Muscle layer of colon (tissue), 2 donors: ENCODE data around the gene PRKG1.

Experiments used
- H3K27ac ChIP-seq: one replicate; pipeline ENCODE4 v1.7.0; 2013; ENCODE audit warnings: low read depth, mild to moderate bottlenecking, low read length, moderate library complexity
- H3K27me3 ChIP-seq, 2 donors: one replicate each; pipeline ENCODE4 v1.7.0; 2013; ENCODE audit warnings: low read length in 2 of 2, mild to moderate bottlenecking in 2 of 2; ENCODE audit not compliant: insufficient read depth in 2 of 2, control insufficient read depth in 1 of 2
- H3K36me3 ChIP-seq: one replicate; pipeline ENCODE4 v1.7.0; 2013; ENCODE audit warnings: mild to moderate bottlenecking, low read length; ENCODE audit not compliant: insufficient read depth
- H3K4me1 ChIP-seq: one replicate; pipeline ENCODE4 v1.7.0; 2013; ENCODE audit warnings: mild to moderate bottlenecking, low read length; ENCODE audit not compliant: insufficient read depth
- H3K4me3 ChIP-seq, 2 donors: one replicate each; pipeline ENCODE4 v1.7.0; 2013; ENCODE audit warnings: low read length in 2 of 2, low read depth in 1 of 2, mild to moderate bottlenecking in 1 of 2, moderate library complexity in 1 of 2
- H3K9ac ChIP-seq: one replicate; pipeline ENCODE4 v1.7.0; 2013; ENCODE audit warnings: low read length
- H3K9me3 ChIP-seq: one replicate; pipeline ENCODE4 v1.7.0; 2013; ENCODE audit warnings: mild to moderate bottlenecking, low read length
- donor health status: abdominal sarcoma.
- donor health status: Adenocarcinoma of cecum.

The PRKG1 gene

GRCh38 chr10:51057925-51058324 is 16.4 kb upstream of the PRKG1 start:
- Histone ChIP-seq H3K4me3 (no peak overlapping the region), H3K27ac (no peak overlapping the region), H3K4me1 (no peaks in the 10 kb centered on the region), H3K9me3 (no peaks in the 10 kb centered on the region), H3K9ac (no peak overlapping the region), H3K36me3 (no peaks in the 10 kb centered on the region), H3K27me3 (no peaks in the 10 kb centered on the region)

- Histone ChIP-seq H3K4me1 (no peaks in the 10 kb centered on the region), H3K9me3 (no peaks in the 10 kb centered on the region), H3K4me3 (no peak overlapping the region), H3K27ac (no peak overlapping the region), H3K27me3 (no peaks in the 10 kb centered on the region), H3K36me3 (no peaks in the 10 kb centered on the region), H3K9ac (no peak overlapping the region)
These were observed 11.1 kb upstream of the PRKG1 start for GRCh38 chr10:51063166-51063565.

- Histone ChIP-seq H3K9ac (no peak overlapping the region), H3K27me3 (no peaks in the 10 kb centered on the region), H3K4me3 (no peak overlapping the region), H3K4me1 (no peaks in the 10 kb centered on the region), H3K27ac (no peak overlapping the region), H3K9me3 (no peaks in the 10 kb centered on the region), H3K36me3 (no peaks in the 10 kb centered on the region)
These were observed 10.4 kb upstream of the PRKG1 start for GRCh38 chr10:51063659-51064535.

GRCh38 chr10:51066231-51066630 is 8.1 kb upstream of the PRKG1 start:
- no peaks in the 10 kb centered on the region for H3K4me1 ChIP-seq
- no peaks in the 10 kb centered on the region for H3K27me3 ChIP-seq
- H3K9ac ChIP-seq = no peak overlapping the region
- H3K36me3 ChIP-seq = no peaks in the 10 kb centered on the region
- H3K27ac ChIP-seq = no peak overlapping the region
- H3K9me3 ChIP-seq = no peaks in the 10 kb centered on the region
- H3K4me3 ChIP-seq = no peak overlapping the region

- H3K27me3 ChIP-seq = no peaks in the 10 kb centered on the region
- no peak overlapping the region for H3K9ac ChIP-seq
- H3K4me1 ChIP-seq = peaks cover 6% of the 10 kb centered on the region
- H3K4me3 ChIP-seq = no peak overlapping the region
- no peaks in the 10 kb centered on the region for H3K9me3 ChIP-seq
- no peak overlapping the region for H3K27ac ChIP-seq
- H3K36me3 ChIP-seq = no peaks in the 10 kb centered on the region
These were observed 2.1 kb upstream of the PRKG1 start for GRCh38 chr10:51072210-51072609.

- peak overlapping the region; percentile 93 to 95 for H3K4me3 ChIP-seq
- H3K4me1 ChIP-seq = peaks cover 6% of the 10 kb centered on the region
- peak overlapping the region; percentile 85 for H3K9ac ChIP-seq
- H3K9me3 ChIP-seq = no peaks in the 10 kb centered on the region
- H3K27ac ChIP-seq = peak overlapping the region; percentile 90
- no peaks in the 10 kb centered on the region for H3K36me3 ChIP-seq
- no peaks in the 10 kb centered on the region for H3K27me3 ChIP-seq
These were observed 1.3 kb upstream of the PRKG1 start for GRCh38 chr10:51072921-51073434.

GRCh38 chr10:51073453-51074237 is 642 bp upstream of the PRKG1 start:
- H3K4me1 ChIP-seq = peaks cover 6% of the 10 kb centered on the region
- no peaks in the 10 kb centered on the region for H3K36me3 ChIP-seq
- peak overlapping the region; percentile 85 for H3K9ac ChIP-seq
- H3K9me3 ChIP-seq = no peaks in the 10 kb centered on the region
- H3K27me3 ChIP-seq = no peaks in the 10 kb centered on the region
- H3K27ac ChIP-seq = peak overlapping the region; percentile 90
- peak overlapping the region; percentile 93 to 95 for H3K4me3 ChIP-seq

- peak overlapping the region; percentile 93 to 95 for H3K4me3 ChIP-seq
- H3K27me3 ChIP-seq = no peaks in the 10 kb centered on the region
- peak overlapping the region; percentile 90 for H3K27ac ChIP-seq
- peak overlapping the region; percentile 85 for H3K9ac ChIP-seq
- peaks cover 19% of the 10 kb centered on the region for H3K4me1 ChIP-seq
- H3K36me3 ChIP-seq = no peaks in the 10 kb centered on the region
- H3K9me3 ChIP-seq = no peaks in the 10 kb centered on the region
These were observed 971 bp downstream of the PRKG1 start for GRCh38 chr10:51075043-51075872.

- Histone ChIP-seq H3K4me1 (peaks cover 25% of the 10 kb centered on the region), H3K9me3 (no peaks in the 10 kb centered on the region), H3K36me3 (no peaks in the 10 kb centered on the region), H3K4me3 (peak overlapping the region; percentile 93 to 95), H3K27ac (peak overlapping the region; percentile 67), H3K9ac (peak overlapping the region; percentile 85), H3K27me3 (no peaks in the 10 kb centered on the region)
These were observed 1.6 kb downstream of the PRKG1 start for GRCh38 chr10:51075873-51076229.

GRCh38 chr10:51076299-51076841 is 2.1 kb downstream of the PRKG1 start:
- no peaks in the 10 kb centered on the region for H3K9me3 ChIP-seq
- H3K27ac ChIP-seq = peak overlapping the region; percentile 67
- H3K9ac ChIP-seq = peak overlapping the region; percentile 85
- no peaks in the 10 kb centered on the region for H3K36me3 ChIP-seq
- no peaks in the 10 kb centered on the region for H3K27me3 ChIP-seq
- H3K4me3 ChIP-seq = peak overlapping the region; percentile 93 to 95
- peaks cover 28% of the 10 kb centered on the region for H3K4me1 ChIP-seq
